ENCODE results near the gene FHOD1. TPM values are rescaled to one million over a fixed set of nuclear protein-coding genes. Genes with fewer than 3 reads are reported as not detected.

The FHOD1 gene
- polyA plus RNA-seq, 3 donors: 5.1 to 152 (median 5.5) TPM

DNA sequence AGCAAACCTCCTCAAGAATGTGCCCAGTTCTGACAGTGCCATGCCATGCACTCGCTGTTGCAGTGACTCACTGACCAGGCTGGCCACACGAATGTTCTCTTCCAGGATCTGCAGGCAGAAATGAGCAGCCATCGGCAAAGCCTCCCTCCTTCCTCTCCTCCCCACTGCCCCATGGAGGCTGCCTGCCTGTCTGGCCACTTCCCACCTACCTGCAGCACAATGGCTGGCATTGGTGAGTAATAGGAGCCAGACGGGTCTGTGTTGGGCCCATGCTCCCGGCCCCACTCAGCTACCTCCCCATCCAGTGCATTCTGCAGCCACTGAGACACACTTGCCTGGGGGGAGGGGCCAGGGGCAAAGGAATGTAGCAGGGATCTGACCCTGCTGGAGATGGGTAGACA, 60.7 kb downstream of the FHOD1 start:
- H3K4me3 Mint-ChIP-seq: peak overlapping the region in 1 of 2 donors; percentile 64
- DNase-seq: no peak

DNA sequence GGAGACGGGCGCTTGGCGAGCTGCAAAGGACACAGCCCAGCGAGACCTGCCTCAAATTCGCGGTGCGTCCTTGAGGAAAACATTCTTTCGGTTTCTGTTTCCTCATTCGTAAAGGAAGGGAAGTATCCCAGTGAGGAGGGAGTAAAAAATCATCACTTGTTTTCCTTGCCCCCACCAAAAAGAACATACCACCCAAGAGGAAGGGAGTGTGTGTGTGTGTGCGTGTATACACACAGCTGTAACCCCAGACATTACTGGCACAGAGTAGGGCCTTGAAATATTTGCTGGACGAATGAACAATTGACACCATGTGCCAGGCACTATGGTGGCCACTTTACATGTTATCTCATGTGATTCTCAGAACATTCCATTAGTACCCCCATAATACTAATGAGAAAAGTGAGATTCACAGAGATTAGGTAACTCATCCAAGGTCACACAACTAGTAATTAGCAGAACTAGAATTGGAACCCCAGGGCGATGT, 61.6 kb downstream of the FHOD1 start:
- H3K27ac ChIP-seq (ENCODE audit: low read depth in 1 of 2, low read length in 2 of 2): no peak overlapping the region
- H3K9me3 ChIP-seq (replicated peaks in 1 of 2; ENCODE audit: control insufficient read depth in 1 of 2, insufficient read depth in 1 of 2, low read length in 2 of 2): no peaks in the 10 kb centered on the region
- peaks cover 0 to 8% of the 10 kb centered on the region in 2 donors for H3K27me3 ChIP-seq (ENCODE audit: control insufficient read depth in 2 of 2, insufficient read depth in 2 of 2, low read length in 2 of 2)
- peaks cover 2% of the 10 kb centered on the region in 2 donors for H3K36me3 Mint-ChIP-seq
- peak overlapping the region in 2 of 7 donors; percentile 1 to 27 for H3K27ac Mint-ChIP-seq
- 0% methylated on average over 3 of the region's 12 CpGs for WGBS (ENCODE audit: insufficient coverage)
- peaks cover 0 to 4% (median 2%) of the 10 kb centered on the region in 7 donors for H3K9me3 Mint-ChIP-seq
- peak overlapping the region; percentile 92 for H3K4me2 ChIP-seq (replicated peaks; ENCODE audit: extremely low read depth, low read length, poor library complexity, severe bottlenecking)
- intact Hi-C loops (cut with micrococcal nuclease): no loop called here
- no peaks in the 10 kb centered on the region for H3K36me3 ChIP-seq (replicated peaks in 1 of 2; ENCODE audit: control insufficient read depth in 1 of 2, insufficient read depth in 2 of 2, low read length in 2 of 2)
- TF ChIP-seq, protein P1, sequence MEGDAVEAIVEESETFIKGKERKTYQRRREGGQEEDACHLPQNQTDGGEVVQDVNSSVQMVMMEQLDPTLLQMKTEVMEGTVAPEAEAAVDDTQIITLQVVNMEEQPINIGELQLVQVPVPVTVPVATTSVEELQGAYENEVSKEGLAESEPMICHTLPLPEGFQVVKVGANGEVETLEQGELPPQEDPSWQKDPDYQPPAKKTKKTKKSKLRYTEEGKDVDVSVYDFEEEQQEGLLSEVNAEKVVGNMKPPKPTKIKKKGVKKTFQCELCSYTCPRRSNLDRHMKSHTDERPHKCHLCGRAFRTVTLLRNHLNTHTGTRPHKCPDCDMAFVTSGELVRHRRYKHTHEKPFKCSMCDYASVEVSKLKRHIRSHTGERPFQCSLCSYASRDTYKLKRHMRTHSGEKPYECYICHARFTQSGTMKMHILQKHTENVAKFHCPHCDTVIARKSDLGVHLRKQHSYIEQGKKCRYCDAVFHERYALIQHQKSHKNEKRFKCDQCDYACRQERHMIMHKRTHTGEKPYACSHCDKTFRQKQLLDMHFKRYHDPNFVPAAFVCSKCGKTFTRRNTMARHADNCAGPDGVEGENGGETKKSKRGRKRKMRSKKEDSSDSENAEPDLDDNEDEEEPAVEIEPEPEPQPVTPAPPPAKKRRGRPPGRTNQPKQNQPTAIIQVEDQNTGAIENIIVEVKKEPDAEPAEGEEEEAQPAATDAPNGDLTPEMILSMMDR (IDR thresholded peaks at IDR 0.05): peak; percentile 39
- no peak overlapping the region for H3K9ac ChIP-seq (ENCODE audit: insufficient read depth, low read length, poor library complexity, severe bottlenecking)
- H3K4me1 Mint-ChIP-seq: peaks cover 15% of the 10 kb centered on the region
- H3K4me3 ChIP-seq (replicated peaks in 1 of 3; ENCODE audit: low read depth in 2 of 3, low read length in 3 of 3): peak overlapping the region; percentile 13 to 95 (median 13)
- no peak for DNase-seq
- peaks cover 8% of the 10 kb centered on the region for H3K79me2 ChIP-seq (ENCODE audit: insufficient read depth, low read length)
- H3K4me1 ChIP-seq (ENCODE audit: control insufficient read depth in 1 of 2, insufficient read depth in 2 of 2, low read length in 2 of 2): peaks cover 38 to 43% of the 10 kb centered on the region in 2 donors
- peaks cover 7 to 29% (median 18%) of the 10 kb centered on the region in 3 donors for H3K27me3 Mint-ChIP-seq (ENCODE audit: low read depth in 3 of 3)
- H3K4me3 Mint-ChIP-seq: peak overlapping the region in 1 of 2 donors; percentile 88
- peak overlapping the region; percentile 74 for H2AFZ ChIP-seq (ENCODE audit: insufficient read depth, low read depth, low read length, poor library complexity, severe bottlenecking)
- H4K20me1 ChIP-seq (ENCODE audit: insufficient read depth, low read length): no peaks in the 10 kb centered on the region

More for the DNA sequence above, 60.7 kb downstream of the FHOD1 start:
- Histone ChIP-seq H3K9ac (ENCODE audit: insufficient read depth, low read length, poor library complexity, severe bottlenecking) (no peak overlapping the region), H3K36me3 (replicated peaks in 1 of 2; ENCODE audit: control insufficient read depth in 1 of 2, insufficient read depth in 2 of 2, low read length in 2 of 2) (no peaks in the 10 kb centered on the region), H3K4me1 (ENCODE audit: control insufficient read depth in 1 of 2, insufficient read depth in 2 of 2, low read length in 2 of 2) (peaks cover 36 to 41% of the 10 kb centered on the region in 2 donors), H3K4me3 (replicated peaks in 1 of 3; ENCODE audit: low read depth in 2 of 3, low read length in 3 of 3) (no peak overlapping the region), H4K20me1 (ENCODE audit: insufficient read depth, low read length) (no peaks in the 10 kb centered on the region), H3K9me3 (replicated peaks in 1 of 2; ENCODE audit: control insufficient read depth in 1 of 2, insufficient read depth in 1 of 2, low read length in 2 of 2) (no peaks in the 10 kb centered on the region), H3K4me2 (replicated peaks; ENCODE audit: extremely low read depth, low read length, poor library complexity, severe bottlenecking) (no peak overlapping the region), H3K27ac (ENCODE audit: low read depth in 1 of 2, low read length in 2 of 2) (no peak overlapping the region), H3K27me3 (ENCODE audit: control insufficient read depth in 2 of 2, insufficient read depth in 2 of 2, low read length in 2 of 2) (peaks cover 0 to 8% of the 10 kb centered on the region in 2 donors), H2AFZ (ENCODE audit: insufficient read depth, low read depth, low read length, poor library complexity, severe bottlenecking) (no peak overlapping the region), H3K79me2 (ENCODE audit: insufficient read depth, low read length) (peaks cover 8% of the 10 kb centered on the region)
- 94% methylated on average over 2 of the region's 5 CpGs for WGBS (ENCODE audit: insufficient coverage)
- Mint-ChIP-seq H3K36me3 (peaks cover 2% of the 10 kb centered on the region in 2 donors), H3K4me1 (peaks cover 17% of the 10 kb centered on the region), H3K27ac (peak overlapping the region in 1 of 7 donors; percentile 41), H3K27me3 (ENCODE audit: low read depth in 3 of 3) (peaks cover 7 to 29% (median 18%) of the 10 kb centered on the region in 3 donors), H3K9me3 (peaks cover 0 to 5% (median 2%) of the 10 kb centered on the region in 7 donors)
- intact Hi-C loops (cut with micrococcal nuclease): no loop called here
- TF ChIP-seq, protein P1 (IDR thresholded peaks at IDR 0.05): no peak

All from CD14-positive monocyte (primary cell).